Ovary (tissue), 3 donors: ENCODE measurements around the gene ZW10.

Experiments used
- CTCF ChIP-seq, 3 donors: fragments of 450-650 bp in 2 of 3; fragments of 200-600 bp in 1 of 3; IDR thresholded peaks; one replicate each; pipeline versions ENCODE4 v1.5.1 to v1.8.0; 2016 to 2022; ENCODE audit warnings: antibody characterized with exemption in 3 of 3, mild to moderate bottlenecking in 1 of 3
- POLR2A ChIP-seq: fragments of 450-650 bp; IDR thresholded peaks from one replicate; pipeline ENCODE4 v1.6.1; 2017; ENCODE audit warnings: antibody characterized with exemption, mild to moderate bottlenecking, moderate library complexity
- donor health status: DM: no; HTN: no; CAD: no.

- TF ChIP-seq POLR2A = no peak
- TF ChIP-seq CTCF (IDR thresholded peaks at IDR 0.05) = no peak
Observed at GRCh38 chr11:113697111-113697510, 76.4 kb downstream of the ZW10 start.
